Effector memory CD8-positive, alpha-beta T cell (primary cell): ENCODE measurements around the gene MCM10.

Source experiments
- ATAC-seq: fragments of 150-1000 bp; cut with Tn5 transposase; replicated peaks from 2 replicates; pipeline ENCODE4 v1.10.0; 2021; ENCODE audit warnings: mild to moderate bottlenecking, moderate library complexity
- DNase-seq, 3 experiments: peaks; one replicate each; pipeline ENCODE4 v3.0.0; 2021
- H3K27ac Mint-ChIP-seq, 2 donors: one replicate each; pipeline ENCODE4 v1.8.0; 2022; ENCODE audit warnings: mild to moderate bottlenecking in 2 of 2, mixed read lengths in 2 of 2, moderate library complexity in 2 of 2
- H3K27me3 Mint-ChIP-seq, 2 donors: one replicate each; pipeline ENCODE4 v1.8.0; 2022; ENCODE audit warnings: mixed read lengths in 2 of 2
- H3K36me3 Mint-ChIP-seq: one replicate; pipeline ENCODE4 v1.8.0; 2022; ENCODE audit warnings: mild to moderate bottlenecking, moderate library complexity, mixed read lengths; ENCODE audit not compliant: insufficient read depth
- H3K4me1 Mint-ChIP-seq, 2 donors: one replicate each; pipeline ENCODE4 v1.8.0; 2022; ENCODE audit warnings: low read depth in 2 of 2, mixed read lengths in 2 of 2
- H3K4me3 Mint-ChIP-seq, 2 donors: one replicate each; pipeline ENCODE4 v1.8.0; 2022; ENCODE audit warnings: mild to moderate bottlenecking in 2 of 2, mixed read lengths in 2 of 2, moderate library complexity in 2 of 2
- H3K9me3 Mint-ChIP-seq, 2 donors: one replicate each; pipeline ENCODE4 v1.8.0; 2022; ENCODE audit warnings: mixed read lengths in 2 of 2

Gene MCM10

GRCh38 chr10:13183625-13184024, 22.3 kb downstream of the MCM10 start:
- H3K4me1 Mint-ChIP-seq, result no peaks in the 10 kb centered on the region
- no peak for ATAC-seq
- no peak overlapping the region for H3K4me3 Mint-ChIP-seq
- no peak for DNase-seq
- no peaks in the 10 kb centered on the region for H3K9me3 Mint-ChIP-seq
- H3K36me3 Mint-ChIP-seq, result no peaks in the 10 kb centered on the region
- H3K27me3 Mint-ChIP-seq, result no peaks in the 10 kb centered on the region
- no peak overlapping the region for H3K27ac Mint-ChIP-seq

GRCh38 chr10:13184276-13184675, 22.9 kb downstream of the MCM10 start:
- H3K36me3 Mint-ChIP-seq, result no peaks in the 10 kb centered on the region
- DNase-seq, result no peak
- H3K27ac Mint-ChIP-seq, result no peak overlapping the region
- no peak for ATAC-seq
- H3K9me3 Mint-ChIP-seq, result no peaks in the 10 kb centered on the region
- H3K27me3 Mint-ChIP-seq, result no peaks in the 10 kb centered on the region
- no peak overlapping the region for H3K4me3 Mint-ChIP-seq
- no peaks in the 10 kb centered on the region for H3K4me1 Mint-ChIP-seq

- DNase-seq, result no peak
- ATAC-seq, result no peak
- Mint-ChIP-seq H3K36me3 (no peaks in the 10 kb centered on the region), H3K27me3 (no peaks in the 10 kb centered on the region), H3K4me1 (no peaks in the 10 kb centered on the region), H3K9me3 (no peaks in the 10 kb centered on the region), H3K27ac (no peak overlapping the region), H3K4me3 (no peak overlapping the region)
Observed at GRCh38 chr10:13184730-13185514, 23.6 kb downstream of the MCM10 start.

- H3K27me3 Mint-ChIP-seq, result no peaks in the 10 kb centered on the region
- DNase-seq (no peak), ATAC-seq (no peak)
- no peak overlapping the region for H3K27ac Mint-ChIP-seq
- H3K4me3 Mint-ChIP-seq, result no peak overlapping the region
- no peaks in the 10 kb centered on the region for H3K4me1 Mint-ChIP-seq
- no peaks in the 10 kb centered on the region for H3K36me3 Mint-ChIP-seq
- no peaks in the 10 kb centered on the region for H3K9me3 Mint-ChIP-seq
Observed at GRCh38 chr10:13187135-13187534, 25.8 kb downstream of the MCM10 start.

- no peak overlapping the region for H3K4me3 Mint-ChIP-seq
- no peaks in the 10 kb centered on the region for H3K4me1 Mint-ChIP-seq
- H3K36me3 Mint-ChIP-seq, result no peaks in the 10 kb centered on the region
- ATAC-seq (no peak), DNase-seq (no peak)
- H3K27me3 Mint-ChIP-seq, result no peaks in the 10 kb centered on the region
- H3K27ac Mint-ChIP-seq, result no peak overlapping the region
- no peaks in the 10 kb centered on the region for H3K9me3 Mint-ChIP-seq
Observed at GRCh38 chr10:13188593-13188992, 27.2 kb downstream of the MCM10 start.

- DNase-seq (no peak), ATAC-seq (no peak)
- Mint-ChIP-seq H3K27ac (no peak overlapping the region), H3K9me3 (no peaks in the 10 kb centered on the region), H3K36me3 (no peaks in the 10 kb centered on the region), H3K27me3 (no peaks in the 10 kb centered on the region), H3K4me1 (no peaks in the 10 kb centered on the region), H3K4me3 (no peak overlapping the region)
Observed at GRCh38 chr10:13189961-13190360, 28.6 kb downstream of the MCM10 start.

- H3K36me3 Mint-ChIP-seq, result no peaks in the 10 kb centered on the region
- H3K9me3 Mint-ChIP-seq, result no peaks in the 10 kb centered on the region
- H3K27me3 Mint-ChIP-seq, result no peaks in the 10 kb centered on the region
- DNase-seq (no peak), ATAC-seq (no peak)
- H3K4me3 Mint-ChIP-seq, result no peak overlapping the region
- no peaks in the 10 kb centered on the region for H3K4me1 Mint-ChIP-seq
- H3K27ac Mint-ChIP-seq, result no peak overlapping the region
Observed at GRCh38 chr10:13190816-13191215, 29.5 kb downstream of the MCM10 start.

- ATAC-seq, result no peak
- no peaks in the 10 kb centered on the region for H3K36me3 Mint-ChIP-seq
Observed at GRCh38 chr10:13191362-13191761, 30.0 kb downstream of the MCM10 start.

GRCh38 chr10:13193637-13194036, 32.3 kb downstream of the MCM10 start:
- no peaks in the 10 kb centered on the region for H3K9me3 Mint-ChIP-seq
- no peak overlapping the region for H3K4me3 Mint-ChIP-seq
- no peaks in the 10 kb centered on the region for H3K27me3 Mint-ChIP-seq
- H3K4me1 Mint-ChIP-seq, result no peaks in the 10 kb centered on the region
- no peak for DNase-seq
- no peaks in the 10 kb centered on the region for H3K36me3 Mint-ChIP-seq
- ATAC-seq, result no peak
- H3K27ac Mint-ChIP-seq, result peak overlapping the region in 1 of 2 donors; percentile 21

More at GRCh38 chr10:13191362-13191761, 30.0 kb downstream of the MCM10 start:
- Mint-ChIP-seq H3K4me3 (no peak overlapping the region), H3K27me3 (no peaks in the 10 kb centered on the region), H3K4me1 (no peaks in the 10 kb centered on the region), H3K9me3 (no peaks in the 10 kb centered on the region), H3K27ac (no peak overlapping the region)
- DNase-seq, result no peak

- H3K9me3 Mint-ChIP-seq, result no peaks in the 10 kb centered on the region
- no peak for DNase-seq
- no peak overlapping the region for H3K27ac Mint-ChIP-seq
- no peaks in the 10 kb centered on the region for H3K36me3 Mint-ChIP-seq
- H3K4me3 Mint-ChIP-seq, result no peak overlapping the region
- H3K4me1 Mint-ChIP-seq, result no peaks in the 10 kb centered on the region
- H3K27me3 Mint-ChIP-seq, result no peaks in the 10 kb centered on the region
- no peak for ATAC-seq
Observed at GRCh38 chr10:13195016-13195415, 33.7 kb downstream of the MCM10 start.

- no peak for DNase-seq
- no peaks in the 10 kb centered on the region for H3K9me3 Mint-ChIP-seq
- H3K27me3 Mint-ChIP-seq, result no peaks in the 10 kb centered on the region
Observed at GRCh38 chr10:13201132-13201531, 39.8 kb downstream of the MCM10 start.

GRCh38 chr10:13206091-13206490, 44.7 kb downstream of the MCM10 start:
- Mint-ChIP-seq H3K4me1 (no peaks in the 10 kb centered on the region), H3K27me3 (no peaks in the 10 kb centered on the region), H3K27ac (no peak overlapping the region), H3K4me3 (no peak overlapping the region), H3K36me3 (no peaks in the 10 kb centered on the region), H3K9me3 (no peaks in the 10 kb centered on the region)
- ATAC-seq (no peak), DNase-seq (no peak)

More at GRCh38 chr10:13201132-13201531, 39.8 kb downstream of the MCM10 start:
- H3K27ac Mint-ChIP-seq, result no peak overlapping the region
- no peak for ATAC-seq
- H3K4me3 Mint-ChIP-seq, result no peak overlapping the region
- H3K36me3 Mint-ChIP-seq, result no peaks in the 10 kb centered on the region
- H3K4me1 Mint-ChIP-seq, result no peaks in the 10 kb centered on the region

- peak overlapping the region in 1 of 2 donors; percentile 28 for H3K27ac Mint-ChIP-seq
- no peaks in the 10 kb centered on the region for H3K4me1 Mint-ChIP-seq
- DNase-seq (no peak), ATAC-seq (no peak)
- H3K4me3 Mint-ChIP-seq, result no peak overlapping the region
- H3K27me3 Mint-ChIP-seq, result no peaks in the 10 kb centered on the region
- H3K9me3 Mint-ChIP-seq, result no peaks in the 10 kb centered on the region
- H3K36me3 Mint-ChIP-seq, result no peaks in the 10 kb centered on the region
Observed at GRCh38 chr10:13206546-13207443, 45.4 kb downstream of the MCM10 start.

- no peaks in the 10 kb centered on the region for H3K36me3 Mint-ChIP-seq
- no peak overlapping the region for H3K27ac Mint-ChIP-seq
- no peak overlapping the region for H3K4me3 Mint-ChIP-seq
- no peak for DNase-seq
- no peaks in the 10 kb centered on the region for H3K27me3 Mint-ChIP-seq
- no peak for ATAC-seq
- no peaks in the 10 kb centered on the region for H3K9me3 Mint-ChIP-seq
- no peaks in the 10 kb centered on the region for H3K4me1 Mint-ChIP-seq
Observed at GRCh38 chr10:13213163-13213562, 51.8 kb downstream of the MCM10 start.
